ENCODE measurements around the gene CCL18. TPM values are rescaled to one million over a fixed set of nuclear protein-coding genes. Genes with fewer than 3 reads are reported as not detected.
"Not testable (repeated sequence)": the region's sequence is repeated elsewhere in the genome, so short reads cannot be mapped to it uniquely, and the experiment has no call there.

The CCL18 gene
- total RNA-seq, 4 donors from 2014 or later, result 4.5 TPM; not detected in 3

DNA sequence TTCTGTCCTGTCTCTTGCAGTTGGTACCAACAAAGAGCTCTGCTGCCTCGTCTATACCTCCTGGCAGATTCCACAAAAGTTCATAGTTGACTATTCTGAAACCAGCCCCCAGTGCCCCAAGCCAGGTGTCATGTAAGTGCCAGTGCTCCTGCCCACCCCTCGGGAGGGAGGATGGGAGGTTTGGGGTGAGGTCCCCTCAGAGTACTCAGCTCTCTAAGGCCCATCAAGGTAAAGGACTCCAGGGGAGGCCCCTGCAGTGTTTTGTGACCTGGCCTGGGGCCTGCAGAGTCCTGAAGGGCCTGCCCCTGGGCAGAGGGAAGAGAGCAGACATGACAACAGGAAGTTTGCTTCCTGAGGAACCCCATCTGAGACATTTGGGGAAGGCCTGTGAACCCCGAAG lies 6.4 kb downstream of the CCL18 start:
- no peak overlapping the region for H3K4me3 ChIP-seq
- H3K4me1 ChIP-seq, result no peaks in the 10 kb centered on the region
- TF ChIP-seq POLR2A (IDR thresholded peaks at IDR 0.05), result no peak
- TF ChIP-seq, protein P1, sequence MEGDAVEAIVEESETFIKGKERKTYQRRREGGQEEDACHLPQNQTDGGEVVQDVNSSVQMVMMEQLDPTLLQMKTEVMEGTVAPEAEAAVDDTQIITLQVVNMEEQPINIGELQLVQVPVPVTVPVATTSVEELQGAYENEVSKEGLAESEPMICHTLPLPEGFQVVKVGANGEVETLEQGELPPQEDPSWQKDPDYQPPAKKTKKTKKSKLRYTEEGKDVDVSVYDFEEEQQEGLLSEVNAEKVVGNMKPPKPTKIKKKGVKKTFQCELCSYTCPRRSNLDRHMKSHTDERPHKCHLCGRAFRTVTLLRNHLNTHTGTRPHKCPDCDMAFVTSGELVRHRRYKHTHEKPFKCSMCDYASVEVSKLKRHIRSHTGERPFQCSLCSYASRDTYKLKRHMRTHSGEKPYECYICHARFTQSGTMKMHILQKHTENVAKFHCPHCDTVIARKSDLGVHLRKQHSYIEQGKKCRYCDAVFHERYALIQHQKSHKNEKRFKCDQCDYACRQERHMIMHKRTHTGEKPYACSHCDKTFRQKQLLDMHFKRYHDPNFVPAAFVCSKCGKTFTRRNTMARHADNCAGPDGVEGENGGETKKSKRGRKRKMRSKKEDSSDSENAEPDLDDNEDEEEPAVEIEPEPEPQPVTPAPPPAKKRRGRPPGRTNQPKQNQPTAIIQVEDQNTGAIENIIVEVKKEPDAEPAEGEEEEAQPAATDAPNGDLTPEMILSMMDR (IDR thresholded peaks at IDR 0.05), result no peak
- no peak for TF ChIP-seq EP300 (IDR thresholded peaks at IDR 0.05)
- DNase-seq (ENCODE audit: low spot score in 2 of 2), result no peak
- no peaks in the 10 kb centered on the region for H3K27me3 ChIP-seq
- 62 to 71% methylated on average over 3 of the region's 3 CpGs for WGBS, 2 donors
- no peak overlapping the region for H3K27ac ChIP-seq
- no peaks in the 10 kb centered on the region for H3K36me3 ChIP-seq
- no peaks in the 10 kb centered on the region for H3K9me3 ChIP-seq

GRCh38 chr17:36071751-36072150 lies 7.7 kb downstream of the CCL18 start:
- Histone ChIP-seq H3K27ac (no peak overlapping the region), H3K4me1 (no peaks in the 10 kb centered on the region), H3K9me3 (no peaks in the 10 kb centered on the region), H3K4me3 (no peak overlapping the region), H3K36me3 (no peaks in the 10 kb centered on the region), H3K27me3 (no peaks in the 10 kb centered on the region)
- TF ChIP-seq EP300 (IDR thresholded peaks at IDR 0.05) (no peak), POLR2A (IDR thresholded peaks at IDR 0.05) (no peak)
- TF ChIP-seq, protein P1 (IDR thresholded peaks at IDR 0.05), result no peak
- 72 to 73% methylated on average over 2 of the region's 2 CpGs for WGBS, 2 donors
- DNase-seq (ENCODE audit: low spot score in 2 of 2), result no peak

DNA sequence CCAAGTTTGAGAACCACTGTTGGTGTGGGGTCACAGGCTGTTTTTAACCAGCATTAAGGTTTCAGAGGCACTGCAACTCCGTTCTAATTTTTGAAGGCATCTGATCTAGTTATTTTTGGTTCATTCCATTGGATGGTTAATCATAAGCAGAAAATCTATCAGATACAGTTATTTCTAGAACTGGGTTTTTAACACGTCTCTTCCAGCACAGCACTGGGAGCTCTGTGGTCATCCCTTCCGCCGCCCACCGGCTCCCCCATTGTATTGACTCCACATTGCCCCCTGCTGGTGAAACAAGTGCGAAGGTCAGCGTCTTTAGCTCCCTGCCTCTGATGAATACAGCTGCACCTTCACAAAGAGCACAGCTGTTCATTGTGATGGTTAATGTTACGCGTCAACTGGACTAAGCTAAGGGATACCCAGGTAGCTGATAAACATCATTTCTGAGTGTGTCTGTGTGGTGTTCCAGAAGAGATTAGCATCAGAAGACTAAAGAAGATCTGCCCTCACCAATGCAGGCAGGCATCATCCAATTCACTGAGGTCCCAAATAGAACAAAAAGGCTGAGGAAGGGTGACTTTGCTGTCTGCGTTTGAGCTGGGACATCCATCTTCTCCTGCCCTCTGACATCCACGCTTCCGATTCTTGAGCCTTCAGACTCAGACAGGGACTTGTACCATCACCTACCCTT lies 8.5 kb downstream of the CCL18 start:
- 30 to 42% methylated on average over 12 of the region's 12 CpGs for WGBS, 2 donors
- peak in 1 of 2 donors; percentile 57 for DNase-seq (ENCODE audit: low spot score in 2 of 2)

DNA sequence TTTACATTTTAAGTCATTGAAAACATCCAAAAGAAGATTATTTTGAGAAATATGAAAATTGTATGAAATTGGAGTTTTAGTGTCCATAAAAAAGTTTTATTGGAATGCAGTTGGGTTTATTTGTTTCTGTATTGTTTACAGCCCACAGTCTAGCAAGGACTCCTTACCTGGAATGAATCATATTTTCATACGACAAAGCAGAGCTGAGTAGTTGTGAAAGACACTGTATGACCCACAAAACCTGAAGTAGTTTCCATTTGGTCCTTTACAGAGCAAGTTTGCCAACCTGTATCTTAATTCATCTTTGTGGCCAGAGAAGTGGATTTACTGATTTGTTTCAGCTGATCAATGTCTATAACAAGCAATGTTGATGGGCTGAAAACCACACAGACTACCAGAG lies 10.3 kb downstream of the CCL18 start:
- Histone ChIP-seq H3K9me3 (peaks cover 0 to 3% (median 0%) of the 10 kb centered on the region in 4 donors), H3K4me3 (no peak overlapping the region), H3K36me3 (no peaks in the 10 kb centered on the region), H3K4me1 (no peaks in the 10 kb centered on the region), H3K27ac (no peak overlapping the region), H3K27me3 (no peaks in the 10 kb centered on the region)
- TF ChIP-seq EP300 (IDR thresholded peaks at IDR 0.05) (no peak), POLR2A (IDR thresholded peaks at IDR 0.05) (no peak)
- TF ChIP-seq, protein P1 (IDR thresholded peaks at IDR 0.05), result no peak
- 84 to 88% methylated on average over 1 of the region's 1 CpG for WGBS, 2 donors
- DNase-seq (ENCODE audit: low spot score in 2 of 2), result no peak

More for the DNA sequence above, 8.5 kb downstream of the CCL18 start:
- no peak for TF ChIP-seq EP300 (IDR thresholded peaks at IDR 0.05)
- TF ChIP-seq POLR2A (IDR thresholded peaks at IDR 0.05), result no peak
- TF ChIP-seq, protein P1 (IDR thresholded peaks at IDR 0.05), result peak; percentile 35 to 59 (median 37)
- Histone ChIP-seq H3K36me3 (no peaks in the 10 kb centered on the region), H3K4me3 (no peak overlapping the region), H3K27me3 (no peaks in the 10 kb centered on the region), H3K4me1 (no peaks in the 10 kb centered on the region), H3K9me3 (peaks cover 0 to 3% (median 0%) of the 10 kb centered on the region in 4 donors), H3K27ac (no peak overlapping the region)

DNA sequence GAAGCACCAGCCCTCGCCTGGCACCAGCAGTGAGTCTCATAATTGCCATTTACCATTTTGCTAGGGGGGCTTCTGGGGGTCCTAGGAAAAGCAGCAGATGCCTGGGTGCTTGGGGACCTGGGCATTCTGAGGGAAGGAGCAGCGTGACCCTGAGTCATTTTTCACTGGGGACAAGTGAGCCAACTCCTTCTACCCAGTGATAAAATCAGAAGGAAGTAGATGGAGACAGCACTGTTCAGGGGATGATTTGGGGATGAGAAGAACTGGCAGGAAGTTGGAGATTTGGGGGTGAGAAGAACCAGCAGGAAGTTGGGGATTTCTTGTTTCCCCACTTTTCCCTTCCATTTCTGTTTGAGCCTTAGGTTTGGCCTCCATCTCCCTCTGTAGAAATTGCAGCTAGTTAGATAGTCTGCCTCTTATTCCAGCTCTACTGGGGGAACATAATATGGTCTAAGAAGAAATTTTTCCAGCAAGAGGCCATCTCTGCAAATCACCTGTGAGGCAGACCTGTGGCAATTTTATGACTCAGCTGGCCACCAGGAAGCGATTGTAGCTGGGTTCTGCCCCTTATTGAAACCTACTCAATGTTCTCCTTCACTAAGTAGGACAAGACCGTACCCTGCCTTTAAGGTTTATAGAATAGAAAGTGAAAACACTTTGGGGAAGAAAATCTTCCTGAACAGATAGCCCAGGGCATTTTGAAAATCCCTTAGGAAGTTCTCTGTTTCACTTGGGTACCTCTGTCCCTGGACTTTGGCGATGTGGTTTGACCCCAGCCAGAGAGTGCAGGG lies 17.8 kb downstream of the CCL18 start:
- WGBS, 2 donors, result 73 to 76% methylated on average over 5 of the region's 5 CpGs
- not testable (repeated sequence) for H3K4me3 ChIP-seq; H3K9me3 ChIP-seq; DNase-seq (ENCODE audit: low spot score in 2 of 2); H3K4me1 ChIP-seq; H3K36me3 ChIP-seq; H3K27me3 ChIP-seq
- H3K27ac ChIP-seq, result peak overlapping the region in 1 of 4 donors; percentile 59

DNA sequence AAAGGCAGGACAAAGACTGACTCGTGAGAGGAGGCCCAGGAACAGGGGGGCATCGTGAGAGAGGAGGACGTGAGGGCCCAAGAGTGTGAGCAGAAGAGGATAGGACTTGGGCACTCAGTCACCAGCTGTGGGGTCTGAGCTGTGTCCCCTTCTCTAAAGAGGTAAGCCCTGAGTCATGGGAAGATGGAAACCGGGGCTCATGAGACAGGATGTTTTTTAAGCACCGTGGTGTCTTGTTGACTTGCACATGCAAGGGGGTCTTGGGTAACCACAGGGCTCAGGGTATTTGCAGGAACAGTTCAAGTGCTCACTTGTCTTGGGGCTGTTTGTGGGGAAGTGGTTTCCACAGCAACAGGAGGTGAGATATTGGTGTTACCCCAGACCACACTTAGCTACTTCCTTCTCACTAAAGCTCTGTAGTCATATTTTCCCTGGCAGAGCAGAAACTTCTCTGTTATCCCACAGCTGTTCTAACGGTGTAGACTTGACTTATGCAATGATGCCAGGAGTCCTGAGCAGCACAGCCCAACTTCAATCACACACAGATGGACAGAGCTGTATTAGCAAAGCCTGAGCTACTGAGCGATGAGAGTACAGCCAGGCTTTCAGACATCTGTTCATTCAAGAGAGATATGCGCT lies 18.5 kb downstream of the CCL18 start:
- 68 to 72% methylated on average over 7 to 8 of the region's 8 CpGs for WGBS, 2 donors
- peak in 1 of 2 donors; percentile 13 for DNase-seq (ENCODE audit: low spot score in 2 of 2)

GRCh38 chr17:36083691-36084090 lies 19.6 kb downstream of the CCL18 start:
- not testable (repeated sequence) for H3K9me3 ChIP-seq; H3K27me3 ChIP-seq; H3K4me1 ChIP-seq; H3K27ac ChIP-seq; H3K36me3 ChIP-seq; H3K4me3 ChIP-seq; DNase-seq (ENCODE audit: low spot score in 2 of 2)
- 75 to 93% methylated on average over 2 of the region's 2 CpGs for WGBS, 2 donors

More for the DNA sequence above, 18.5 kb downstream of the CCL18 start:
- not testable (repeated sequence) for H3K36me3 ChIP-seq, H3K9me3 ChIP-seq, H3K4me1 ChIP-seq, H3K4me3 ChIP-seq, H3K27me3 ChIP-seq
- peak overlapping the region in 1 of 4 donors; percentile 59 for H3K27ac ChIP-seq

Measured in tibial nerve (tissue), 4 donors.